Epithelial cell of proximal tubule (primary cell): ENCODE results near the gene TMEFF1. TPM values are rescaled to one million over a fixed set of nuclear protein-coding genes. Genes with fewer than 3 reads are reported as not detected.

Experiments
- DNase-seq: peaks from one replicate; pipeline ENCODE4 v3.0.0-alpha.2; 2011; ENCODE audit warnings: low read depth
- H3K4me3 ChIP-seq: 2 replicates; pipeline ENCODE4 v1.5.1; 2011; ENCODE audit warnings: low read depth, mild to moderate bottlenecking, low read length
- CTCF ChIP-seq: conservative IDR thresholded peaks from 2 replicates; pipeline ENCODE4 v1.5.1; 2012; ENCODE audit warnings: low read depth, mild to moderate bottlenecking, low read length
- total RNA-seq: library from RNA; depleted of rRNA; stranded (reverse); fragments of >200 nt; gene quantifications from 2 replicates; pipeline ENCODE4 v1.2.3, GENCODE V29; 2015

TMEFF1 gene
- total RNA-seq, 1 donor from 2014 or later: 7.8 TPM

- TF ChIP-seq CTCF: no peak
- no peak for DNase-seq
- H3K4me3 ChIP-seq: no peak overlapping the region
Observed at GRCh38 chr9:100554935-100555401, 82.0 kb downstream of the TMEFF1 start.

GRCh38 chr9:100555471-100555870 is 82.5 kb downstream of the TMEFF1 start:
- no peak for DNase-seq
- no peak overlapping the region for H3K4me3 ChIP-seq
- no peak for TF ChIP-seq CTCF

GRCh38 chr9:100557053-100557452 is 84.1 kb downstream of the TMEFF1 start:
- H3K4me3 ChIP-seq: no peak overlapping the region
- no peak for DNase-seq
- no peak for TF ChIP-seq CTCF

- no peak for DNase-seq
- H3K4me3 ChIP-seq: no peak overlapping the region
- no peak for TF ChIP-seq CTCF
Observed at GRCh38 chr9:100561256-100561655, 88.3 kb downstream of the TMEFF1 start.

GRCh38 chr9:100567856-100568255 is 94.9 kb downstream of the TMEFF1 start:
- no peak for DNase-seq
- no peak overlapping the region for H3K4me3 ChIP-seq
- TF ChIP-seq CTCF: no peak

- no peak for DNase-seq
- no peak overlapping the region for H3K4me3 ChIP-seq
- no peak for TF ChIP-seq CTCF
Observed at GRCh38 chr9:100573655-100574260, 100.8 kb downstream of the TMEFF1 start.

- no peak for TF ChIP-seq CTCF
- no peak overlapping the region for H3K4me3 ChIP-seq
- no peak for DNase-seq
Observed at GRCh38 chr9:100575006-100575405, 102.1 kb downstream of the TMEFF1 start.
